ENCODE data around the gene RGS6. TPM values are rescaled to one million over a fixed set of nuclear protein-coding genes. Genes with fewer than 3 reads are reported as not detected.

Gene RGS6
- total RNA-seq, 3 donors from 2014 or later = 3.4 to 9.2 (median 4.5) TPM

DNA sequence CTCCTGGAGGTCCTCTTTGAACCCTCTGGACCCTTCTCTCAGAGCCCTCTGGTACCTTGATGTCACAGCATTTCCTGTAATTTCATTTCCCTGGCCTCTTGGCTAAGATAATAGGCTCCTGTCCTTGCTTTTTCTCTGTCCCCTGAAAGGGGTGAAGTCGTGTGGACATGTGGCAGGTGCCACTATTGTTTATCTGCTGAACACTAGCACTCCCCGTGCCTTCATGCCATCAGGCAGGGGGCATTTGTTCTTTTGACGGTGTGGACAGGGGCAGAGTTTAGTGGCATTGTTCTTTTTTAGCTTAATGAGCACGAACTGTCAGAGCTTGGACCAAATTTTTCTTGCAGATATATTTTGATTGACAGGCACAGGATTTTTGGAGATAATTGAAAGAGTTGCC, 166.0 kb downstream of the RGS6 start:
- H3K36me3 ChIP-seq = no peaks in the 10 kb centered on the region
- H3K4me3 ChIP-seq = no peak overlapping the region
- TF ChIP-seq POLR2A (IDR thresholded peaks at IDR 0.05) (no peak), POLR2AphosphoS5 (IDR thresholded peaks at IDR 0.05) (no peak)
- TF ChIP-seq, protein P1, sequence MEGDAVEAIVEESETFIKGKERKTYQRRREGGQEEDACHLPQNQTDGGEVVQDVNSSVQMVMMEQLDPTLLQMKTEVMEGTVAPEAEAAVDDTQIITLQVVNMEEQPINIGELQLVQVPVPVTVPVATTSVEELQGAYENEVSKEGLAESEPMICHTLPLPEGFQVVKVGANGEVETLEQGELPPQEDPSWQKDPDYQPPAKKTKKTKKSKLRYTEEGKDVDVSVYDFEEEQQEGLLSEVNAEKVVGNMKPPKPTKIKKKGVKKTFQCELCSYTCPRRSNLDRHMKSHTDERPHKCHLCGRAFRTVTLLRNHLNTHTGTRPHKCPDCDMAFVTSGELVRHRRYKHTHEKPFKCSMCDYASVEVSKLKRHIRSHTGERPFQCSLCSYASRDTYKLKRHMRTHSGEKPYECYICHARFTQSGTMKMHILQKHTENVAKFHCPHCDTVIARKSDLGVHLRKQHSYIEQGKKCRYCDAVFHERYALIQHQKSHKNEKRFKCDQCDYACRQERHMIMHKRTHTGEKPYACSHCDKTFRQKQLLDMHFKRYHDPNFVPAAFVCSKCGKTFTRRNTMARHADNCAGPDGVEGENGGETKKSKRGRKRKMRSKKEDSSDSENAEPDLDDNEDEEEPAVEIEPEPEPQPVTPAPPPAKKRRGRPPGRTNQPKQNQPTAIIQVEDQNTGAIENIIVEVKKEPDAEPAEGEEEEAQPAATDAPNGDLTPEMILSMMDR (IDR thresholded peaks at IDR 0.05) = no peak
- no peaks in the 10 kb centered on the region for H3K27me3 ChIP-seq
- no peak for DNase-seq (ENCODE audit: low spot score in 2 of 2)
- no peaks in the 10 kb centered on the region for H3K4me1 ChIP-seq
- H3K9me3 ChIP-seq = no peaks in the 10 kb centered on the region
- intact Hi-C loops (cut with DNase I; ENCODE audit: low total_unique reads) = no loop called here
- no peak overlapping the region for H3K27ac ChIP-seq

DNA sequence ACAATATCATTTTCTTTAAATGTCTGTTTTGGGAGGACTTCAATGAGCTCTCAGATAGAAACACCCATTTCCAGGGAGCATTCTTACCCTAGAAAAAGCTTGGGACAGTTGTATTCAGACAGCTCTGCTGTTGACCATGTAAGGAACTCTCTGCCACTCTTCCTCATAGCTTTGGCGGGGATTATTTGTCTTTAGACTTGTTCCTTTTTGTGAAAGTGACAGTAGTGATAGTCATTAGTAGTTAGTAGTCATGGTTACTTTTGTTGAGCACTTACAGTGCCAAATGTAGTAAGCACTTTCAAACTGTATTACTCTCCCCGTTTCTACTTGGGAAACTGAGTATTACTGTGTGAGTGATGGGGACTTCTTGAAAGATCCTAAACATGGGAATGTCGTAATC, 167.3 kb downstream of the RGS6 start:
- no peaks in the 10 kb centered on the region for H3K36me3 ChIP-seq
- H3K9me3 ChIP-seq = no peaks in the 10 kb centered on the region
- no peak overlapping the region for H3K4me3 ChIP-seq
- intact Hi-C loops (cut with DNase I; ENCODE audit: low total_unique reads) = no loop called here
- H3K4me1 ChIP-seq = no peaks in the 10 kb centered on the region
- H3K27ac ChIP-seq = peak overlapping the region in 1 of 2 donors; percentile 69
- no peak for DNase-seq (ENCODE audit: low spot score in 2 of 2)
- TF ChIP-seq POLR2AphosphoS5 (IDR thresholded peaks at IDR 0.05) = no peak
- no peak for TF ChIP-seq POLR2A (IDR thresholded peaks at IDR 0.05)
- TF ChIP-seq, protein P1 (IDR thresholded peaks at IDR 0.05) = no peak
- H3K27me3 ChIP-seq = no peaks in the 10 kb centered on the region

DNA sequence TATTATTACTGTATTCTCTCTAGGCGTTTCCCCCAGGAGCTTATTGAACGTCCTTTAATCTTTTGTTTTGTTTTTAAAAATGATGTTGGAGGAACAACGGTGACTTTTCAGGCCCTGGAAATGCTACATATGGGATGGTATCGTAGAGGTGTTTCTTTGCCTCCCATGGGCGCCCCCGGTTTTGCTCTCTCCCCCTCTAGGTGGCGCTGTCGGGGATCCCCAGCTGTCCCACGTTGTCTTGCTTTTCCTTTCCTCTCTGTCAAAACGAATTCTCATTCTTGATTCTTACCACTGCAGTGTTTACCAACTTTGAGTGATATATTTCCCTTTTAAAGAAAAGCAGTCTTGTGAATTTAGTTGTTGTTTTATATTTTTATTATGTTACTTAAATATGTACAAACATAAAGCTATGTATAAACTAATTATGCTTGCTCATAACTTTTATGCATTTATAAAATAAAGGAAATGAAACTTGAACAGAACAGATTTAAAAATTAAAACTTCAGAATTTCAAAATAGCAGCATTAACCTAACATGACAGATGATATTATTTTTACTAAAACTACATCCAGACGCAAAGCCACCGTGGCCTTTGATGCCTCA, 171.9 kb downstream of the RGS6 start:
- Histone ChIP-seq H3K27me3 (peaks cover 0 to 2% of the 10 kb centered on the region in 2 donors), H3K27ac (no peak overlapping the region), H3K4me3 (no peak overlapping the region), H3K4me1 (no peaks in the 10 kb centered on the region), H3K9me3 (peaks cover 0 to 7% of the 10 kb centered on the region in 2 donors), H3K36me3 (no peaks in the 10 kb centered on the region)
- TF ChIP-seq POLR2A (IDR thresholded peaks at IDR 0.05) (no peak), POLR2AphosphoS5 (IDR thresholded peaks at IDR 0.05) (no peak)
- TF ChIP-seq, protein P1 (IDR thresholded peaks at IDR 0.05) = no peak
- no peak for DNase-seq (ENCODE audit: low spot score in 2 of 2)
- intact Hi-C loops (cut with DNase I; ENCODE audit: low total_unique reads) = no loop called here

DNA sequence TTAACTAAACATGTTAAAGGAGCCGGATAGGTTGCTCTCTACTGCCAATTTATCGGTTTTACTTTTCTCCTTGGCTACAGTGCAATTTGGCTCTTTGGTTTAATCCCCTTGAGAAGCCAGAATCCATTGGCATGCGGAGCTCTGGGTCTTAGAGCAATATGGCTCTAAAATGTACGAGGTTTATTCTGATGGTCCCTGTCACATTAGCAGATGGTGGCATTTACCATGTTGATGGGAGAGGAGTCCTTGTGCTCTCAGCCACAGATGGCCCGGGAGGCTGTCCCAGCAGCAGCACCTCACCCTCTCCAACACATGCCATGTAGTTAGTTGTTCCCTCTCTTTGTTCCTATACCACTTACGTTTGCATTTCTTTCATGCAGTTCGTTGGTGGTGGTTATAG, 179.7 kb downstream of the RGS6 start:
- DNase-seq (ENCODE audit: low spot score in 2 of 2) = no peak
- Histone ChIP-seq H3K36me3 (no peaks in the 10 kb centered on the region), H3K4me3 (no peak overlapping the region), H3K27me3 (peaks cover 0 to 2% of the 10 kb centered on the region in 2 donors), H3K4me1 (no peaks in the 10 kb centered on the region), H3K9me3 (peaks cover 0 to 7% of the 10 kb centered on the region in 2 donors), H3K27ac (no peak overlapping the region)
- TF ChIP-seq POLR2AphosphoS5 (IDR thresholded peaks at IDR 0.05) (no peak), POLR2A (IDR thresholded peaks at IDR 0.05) (no peak)
- TF ChIP-seq, protein P1 (IDR thresholded peaks at IDR 0.05) = no peak
- intact Hi-C loops (cut with DNase I; ENCODE audit: low total_unique reads) = no loop called here

DNA sequence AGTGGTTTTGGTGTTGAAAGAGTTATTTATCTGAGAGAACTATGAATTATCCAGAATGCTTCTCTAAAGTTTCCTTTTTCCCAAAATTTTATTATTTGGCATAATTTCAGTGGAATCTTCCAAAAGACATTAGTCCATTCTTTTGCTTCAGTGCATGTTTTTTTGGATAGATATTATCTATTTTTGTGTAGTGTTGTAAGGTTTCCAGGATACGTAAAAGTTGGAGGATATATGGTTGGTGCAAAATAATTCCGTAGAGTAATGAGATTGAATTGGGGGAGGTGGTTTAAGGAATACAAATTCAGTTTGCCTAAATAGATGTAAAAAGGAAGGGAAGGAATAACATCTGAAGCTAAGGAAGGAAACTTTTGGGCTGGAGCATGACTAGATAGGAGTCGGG, 186.6 kb downstream of the RGS6 start:
- TF ChIP-seq, protein P1 (IDR thresholded peaks at IDR 0.05) = no peak
- no peak for TF ChIP-seq POLR2AphosphoS5 (IDR thresholded peaks at IDR 0.05)
- no peak for TF ChIP-seq POLR2A (IDR thresholded peaks at IDR 0.05)
- no peak overlapping the region for H3K27ac ChIP-seq

More for the DNA sequence above, 186.6 kb downstream of the RGS6 start:
- DNase-seq (ENCODE audit: low spot score in 2 of 2) = no peak
- Histone ChIP-seq H3K4me1 (no peaks in the 10 kb centered on the region), H3K27me3 (no peaks in the 10 kb centered on the region), H3K9me3 (no peaks in the 10 kb centered on the region), H3K36me3 (no peaks in the 10 kb centered on the region), H3K4me3 (no peak overlapping the region)
- intact Hi-C loops (cut with DNase I; ENCODE audit: low total_unique reads) = no loop called here

Measured in breast epithelium (tissue), 4 donors.